ENCODE data around the gene ZNF222. TPM values are rescaled to one million over a fixed set of nuclear protein-coding genes. Genes with fewer than 3 reads are reported as not detected.

The ZNF222 gene
- total RNA-seq (10 to 100 TPM in 1 of 2 experiments, 1 to 10 TPM in 1; 7.9 to 11.4 TPM), polyA plus RNA-seq (1 to 10 TPM; 1.6 to 3.8 TPM)

DNA sequence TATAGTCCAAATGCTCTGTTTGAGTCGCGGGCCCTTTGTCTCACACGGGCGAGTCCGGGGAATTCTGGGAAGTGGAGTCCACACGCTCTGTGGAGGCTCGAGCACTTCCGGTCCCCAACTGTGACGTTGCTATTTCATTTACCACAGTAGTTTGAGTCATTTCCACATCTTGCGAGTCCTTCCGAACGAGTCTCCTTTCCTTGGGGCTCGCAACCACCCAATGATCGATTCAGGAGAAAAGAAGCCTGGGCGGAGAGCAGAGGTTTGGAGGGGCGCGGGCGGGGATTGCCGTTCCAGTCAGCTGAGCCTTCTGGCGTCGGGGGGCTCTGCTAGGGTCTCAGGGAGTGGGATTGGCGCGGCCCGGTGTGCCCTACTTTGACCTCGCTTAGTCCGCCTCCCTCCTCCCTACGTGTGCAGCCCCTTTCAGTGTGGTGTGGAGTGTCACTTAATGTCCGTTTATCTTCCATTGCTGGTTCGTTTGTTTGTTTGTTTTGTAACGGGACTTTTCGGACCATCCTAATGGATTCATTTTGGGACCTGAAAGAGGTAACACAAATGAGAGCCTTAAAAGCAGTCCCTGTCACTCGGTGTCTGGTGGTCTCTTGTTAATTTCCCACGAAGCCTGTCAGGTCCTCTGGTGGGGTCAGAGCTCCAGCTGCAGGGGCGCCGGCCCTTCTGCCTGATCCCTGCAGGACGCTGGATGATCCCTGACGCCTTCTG, at the start of gene ZNF222:
Gene ZNF222 (plus strand): TSS at position 163 of the 720 bp plus-strand sequence. CDS start 58 bp downstream, at position 221.
- CTCF ChIA-PET (ENCODE audit: partially characterized antibody), result interaction anchor here (0.9 to 1.2 kb wide), 2 partner anchors 26 to 70 kb away, joined by 3 read pairs; no protein-coding TSS in a partner anchor

GRCh38 chr19:43976732-43977131, 48.4 kb upstream of the ZNF222 start:
- no peaks in the 10 kb centered on the region for H3K4me1 Mint-ChIP-seq
- Histone ChIP-seq H3K27ac (ENCODE audit: low read depth, low read length) (no peak overlapping the region), H3K4me3 (ENCODE audit: low read length in 2 of 2) (no peak overlapping the region), H3K4me1 (ENCODE audit: insufficient read depth, low read length) (no peaks in the 10 kb centered on the region), H3K36me3 (ENCODE audit: insufficient read depth, low read length) (no peaks in the 10 kb centered on the region), H3K27me3 (ENCODE audit: insufficient read depth, low read length) (no peaks in the 10 kb centered on the region), H3K9me3 (ENCODE audit: control insufficient read depth in 1 of 2, low read length in 2 of 2) (no peaks in the 10 kb centered on the region)
- ChIA-PET POLR2A (ENCODE audit: partially characterized antibody) (no interaction called here), CTCF (ENCODE audit: partially characterized antibody) (no interaction called here)
- peaks cover 11 to 16% of the 10 kb centered on the region in 2 donors for H3K36me3 Mint-ChIP-seq
- DNase-seq, result no peak
- H3K27me3 Mint-ChIP-seq, result peaks cover 0 to 6% of the 10 kb centered on the region in 2 donors
- H3K27ac Mint-ChIP-seq, result no peak overlapping the region
- intact Hi-C loops (cut with micrococcal nuclease), result no loop called here
- H3K9me3 Mint-ChIP-seq, result peaks cover 0 to 67% (median 44%) of the 10 kb centered on the region in 8 donors
- no peak overlapping the region for H3K4me3 Mint-ChIP-seq

More for the DNA sequence above, at the start of gene ZNF222:
- H3K4me3 Mint-ChIP-seq, result peak within 1 kb of the TSS; percentile 90 to 100 (median 98)
- peak; percentile 66 to 84 (median 75) for DNase-seq
- peaks cover 51 to 57% of the 10 kb centered on the region in 2 donors for H3K36me3 Mint-ChIP-seq
- peaks cover 2 to 10% of the 10 kb centered on the region in 2 donors for H3K27me3 Mint-ChIP-seq
- Histone ChIP-seq H3K9me3 (ENCODE audit: control insufficient read depth in 1 of 2, low read length in 2 of 2) (peaks cover 0 to 3% of the 10 kb centered on the region in 2 donors), H3K4me3 (ENCODE audit: low read length in 2 of 2) (peak within 1 kb of the TSS; percentile 55 to 61), H3K27me3 (ENCODE audit: insufficient read depth, low read length) (no peaks in the 10 kb centered on the region), H3K27ac (ENCODE audit: low read depth, low read length) (peak within 1 kb of the TSS; percentile 40), H3K4me1 (ENCODE audit: insufficient read depth, low read length) (peaks cover 15% of the 10 kb centered on the region), H3K36me3 (ENCODE audit: insufficient read depth, low read length) (peaks cover 27% of the 10 kb centered on the region)
- H3K4me1 Mint-ChIP-seq, result peaks cover 17 to 31% (median 22%) of the 10 kb centered on the region in 4 donors
- POLR2A ChIA-PET (ENCODE audit: partially characterized antibody), result interaction anchor here (0.9 to 2.1 kb wide), 5 partner anchors 22 to 90 kb away, joined by 3 to 7 read pairs (median 5); partner anchors contain the start of genes ZNF221, ZNF230 and ZNF45
- intact Hi-C loops (cut with micrococcal nuclease), result loop anchor here (1.0 to 10.0 kb wide), 2 partner anchors 23 to 279 kb away; partner anchors contain the start of genes ZNF230 and ZNF235
- H3K9me3 Mint-ChIP-seq, result peaks cover 11 to 57% (median 49%) of the 10 kb centered on the region in 8 donors
- peak within 1 kb of the TSS; percentile 48 to 96 (median 95) for H3K27ac Mint-ChIP-seq

DNA sequence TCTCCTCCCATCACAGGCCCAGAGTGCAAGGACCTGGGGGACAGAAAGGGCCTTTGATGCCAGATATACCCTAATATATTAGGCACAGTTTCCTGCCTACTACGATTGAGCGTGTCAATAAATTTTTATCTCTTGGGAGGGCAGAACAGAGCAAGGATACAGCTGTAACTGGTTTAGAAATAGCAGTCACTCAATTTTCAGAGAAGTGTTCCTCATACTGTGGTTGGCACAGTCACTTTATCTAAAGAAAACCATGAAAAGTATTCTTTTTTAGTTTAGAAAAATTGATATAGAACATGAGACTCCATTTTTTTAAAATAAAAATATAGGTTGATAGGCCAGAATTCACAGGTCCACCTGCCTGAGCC, 41.7 kb upstream of the ZNF222 start:
- peaks cover 15 to 17% of the 10 kb centered on the region in 2 donors for H3K36me3 Mint-ChIP-seq
- peaks cover 8 to 12% (median 10%) of the 10 kb centered on the region in 4 donors for H3K4me1 Mint-ChIP-seq
- Histone ChIP-seq H3K36me3 (ENCODE audit: insufficient read depth, low read length) (no peaks in the 10 kb centered on the region), H3K4me1 (ENCODE audit: insufficient read depth, low read length) (peaks cover 14% of the 10 kb centered on the region), H3K4me3 (ENCODE audit: low read length in 2 of 2) (peak overlapping the region in 1 of 2 donors; percentile 90), H3K27ac (ENCODE audit: low read depth, low read length) (peak overlapping the region; percentile 58), H3K27me3 (ENCODE audit: insufficient read depth, low read length) (no peaks in the 10 kb centered on the region), H3K9me3 (ENCODE audit: control insufficient read depth in 1 of 2, low read length in 2 of 2) (no peaks in the 10 kb centered on the region)
- ChIA-PET POLR2A (ENCODE audit: partially characterized antibody) (interaction anchor here (1.0 to 1.3 kb wide), 2 partner anchors 32 to 48 kb away, joined by 3 to 6 read pairs; partner anchors contain the start of genes ZNF221 and ZNF45), CTCF (ENCODE audit: partially characterized antibody) (no interaction called here)
- no peak for DNase-seq
- intact Hi-C loops (cut with micrococcal nuclease), result no loop called here
- H3K9me3 Mint-ChIP-seq, result peaks cover 0 to 8% (median under 1%) of the 10 kb centered on the region in 8 donors
- no peaks in the 10 kb centered on the region for H3K27me3 Mint-ChIP-seq
- H3K4me3 Mint-ChIP-seq, result peak overlapping the region; percentile 69 to 99 (median 88)
- peak overlapping the region in 4 of 7 donors; percentile 21 to 95 (median 74) for H3K27ac Mint-ChIP-seq

DNA sequence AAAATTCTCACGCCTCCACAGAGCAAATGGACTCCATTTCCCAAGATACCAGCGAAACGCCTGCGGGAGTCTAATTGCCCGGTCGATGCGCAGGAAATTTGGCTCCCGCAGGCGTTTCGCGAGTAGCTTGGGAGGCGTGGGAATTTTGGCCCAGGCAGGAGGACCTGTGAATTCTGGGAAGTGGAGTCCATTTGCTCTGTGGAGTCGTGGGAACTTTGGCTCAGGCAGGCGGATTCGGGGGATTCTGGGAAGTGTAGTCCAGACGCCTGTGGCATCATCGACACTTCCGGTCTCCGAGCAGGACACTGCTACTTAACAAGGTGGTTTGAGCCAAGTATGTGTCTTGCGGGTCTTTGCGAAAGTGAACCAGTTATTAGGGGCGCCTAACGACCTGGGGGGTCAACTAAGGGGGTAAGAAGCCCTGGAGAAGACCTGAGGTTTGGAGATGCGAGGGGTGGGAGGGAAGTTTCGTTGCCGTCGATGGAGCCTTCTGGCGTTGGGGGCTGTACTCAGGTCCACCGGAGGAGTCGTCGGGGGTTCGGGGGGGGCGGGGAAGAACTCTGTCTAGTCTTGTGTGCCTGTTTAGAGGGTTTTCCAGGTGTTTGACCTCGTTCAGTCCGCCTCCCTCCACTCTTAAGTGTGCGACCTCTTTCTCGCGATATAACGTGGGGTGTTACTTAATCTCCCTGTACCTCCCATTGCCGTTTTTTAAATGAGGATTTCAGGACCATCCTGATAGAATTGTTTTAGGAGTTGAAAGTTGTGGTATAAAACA, 41.1 kb upstream of the ZNF222 start, which contains the start of gene ZNF155:
Gene ZNF155 (plus strand): TSS at position 277 of the 775 bp plus-strand sequence. CDS start 4,356 bp downstream, outside the sequence.
- H3K27ac ChIP-seq (ENCODE audit: low read depth, low read length), result peak within 1 kb of the TSS; percentile 58
- peak within 1 kb of the TSS; percentile 59 to 90 for H3K4me3 ChIP-seq (ENCODE audit: low read length in 2 of 2)
- ChIA-PET POLR2A (ENCODE audit: partially characterized antibody) (interaction anchor here (1.0 to 1.3 kb wide), 2 partner anchors 33 to 49 kb away, joined by 3 to 6 read pairs; partner anchors contain the start of genes ZNF221 and ZNF45), CTCF (ENCODE audit: partially characterized antibody) (no interaction called here)
- Mint-ChIP-seq H3K9me3 (peaks cover 0 to 4% (median under 1%) of the 10 kb centered on the region in 8 donors), H3K36me3 (peaks cover 20 to 23% of the 10 kb centered on the region in 2 donors), H3K27ac (peak within 1 kb of the TSS; percentile 74 to 98 (median 95)), H3K4me3 (peak within 1 kb of the TSS; percentile 92 to 99 (median 98)), H3K4me1 (peaks cover 8 to 12% (median 10%) of the 10 kb centered on the region in 4 donors), H3K27me3 (no peaks in the 10 kb centered on the region)
- peaks cover 14% of the 10 kb centered on the region for H3K4me1 ChIP-seq (ENCODE audit: insufficient read depth, low read length)
- DNase-seq, result peak; percentile 64 to 71 (median 68)
- no peaks in the 10 kb centered on the region for H3K9me3 ChIP-seq (ENCODE audit: control insufficient read depth in 1 of 2, low read length in 2 of 2)
- intact Hi-C loops (cut with micrococcal nuclease), result loop anchor here (1.0 to 2.0 kb wide), 2 partner anchors 18 to 49 kb away; partner anchors contain the start of genes ZNF230 and ZNF45
- peaks cover under 1% of the 10 kb centered on the region for H3K36me3 ChIP-seq (ENCODE audit: insufficient read depth, low read length)
- no peaks in the 10 kb centered on the region for H3K27me3 ChIP-seq (ENCODE audit: insufficient read depth, low read length)

- Mint-ChIP-seq H3K36me3 (peaks cover 26 to 28% of the 10 kb centered on the region in 2 donors), H3K27ac (peak overlapping the region; percentile 74 to 98 (median 95)), H3K4me1 (peaks cover 8 to 12% (median 10%) of the 10 kb centered on the region in 4 donors), H3K4me3 (peak overlapping the region; percentile 92 to 99 (median 98)), H3K9me3 (peaks cover 0 to 7% (median 1%) of the 10 kb centered on the region in 8 donors), H3K27me3 (no peaks in the 10 kb centered on the region)
- H3K36me3 ChIP-seq (ENCODE audit: insufficient read depth, low read length), result peaks cover 6% of the 10 kb centered on the region
- H3K4me3 ChIP-seq (ENCODE audit: low read length in 2 of 2), result peak overlapping the region; percentile 59 to 90
- no peaks in the 10 kb centered on the region for H3K27me3 ChIP-seq (ENCODE audit: insufficient read depth, low read length)
- no peaks in the 10 kb centered on the region for H3K9me3 ChIP-seq (ENCODE audit: control insufficient read depth in 1 of 2, low read length in 2 of 2)
- POLR2A ChIA-PET (ENCODE audit: partially characterized antibody), result no interaction called here
- intact Hi-C loops (cut with micrococcal nuclease), result loop anchor here (1.0 to 2.0 kb wide), 2 partner anchors 18 to 50 kb away; partner anchors contain the start of genes ZNF230 and ZNF45
- DNase-seq, result no peak
- H3K27ac ChIP-seq (ENCODE audit: low read depth, low read length), result peak overlapping the region; percentile 58
- peaks cover 14% of the 10 kb centered on the region for H3K4me1 ChIP-seq (ENCODE audit: insufficient read depth, low read length)
- CTCF ChIA-PET (ENCODE audit: partially characterized antibody), result no interaction called here
Measured at GRCh38 chr19:43984687-43985000, 40.5 kb upstream of the ZNF222 start.

DNA sequence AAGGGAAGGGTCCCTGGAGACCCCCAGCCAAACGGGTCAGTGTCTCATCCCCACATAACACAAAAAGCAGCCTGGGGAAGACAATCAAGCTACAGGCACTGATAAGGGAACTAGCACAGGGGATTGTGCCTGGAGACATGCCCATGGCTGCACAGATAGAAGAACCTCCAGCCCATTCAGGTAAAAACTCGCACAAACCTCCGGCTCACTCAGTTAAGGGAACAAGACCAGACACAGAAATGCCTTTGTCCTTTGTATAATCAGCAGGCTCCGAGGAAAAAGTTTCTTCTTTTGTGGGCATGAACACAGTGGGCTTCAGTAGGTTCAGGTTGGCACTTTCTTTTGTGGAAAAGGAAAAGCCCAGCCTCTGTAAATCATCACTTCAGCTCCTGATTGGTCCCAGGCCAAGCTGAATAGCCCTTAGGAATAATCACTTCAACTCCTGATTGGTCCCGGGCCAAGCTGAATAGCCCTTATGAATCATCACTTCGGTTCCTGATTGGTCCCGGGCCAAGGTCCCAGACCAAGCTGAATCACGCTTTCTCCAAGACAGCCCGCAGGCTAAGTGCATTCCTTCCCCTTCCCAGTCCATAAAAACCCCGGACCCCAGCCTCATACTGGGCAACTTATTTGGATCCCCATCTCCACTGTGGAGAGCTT, 27.4 kb upstream of the ZNF222 start:
- H3K36me3 ChIP-seq (ENCODE audit: insufficient read depth, low read length), result peaks cover 24% of the 10 kb centered on the region
- no peak overlapping the region for H3K4me3 ChIP-seq (ENCODE audit: low read length in 2 of 2)
- ChIA-PET POLR2A (ENCODE audit: partially characterized antibody) (no interaction called here), CTCF (ENCODE audit: partially characterized antibody) (no interaction called here)
- Mint-ChIP-seq H3K9me3 (peaks cover 5 to 46% (median 32%) of the 10 kb centered on the region in 8 donors), H3K27ac (no peak overlapping the region), H3K4me3 (no peak overlapping the region), H3K27me3 (no peaks in the 10 kb centered on the region), H3K36me3 (peaks cover 53 to 60% of the 10 kb centered on the region in 2 donors), H3K4me1 (peaks cover 7 to 12% (median 10%) of the 10 kb centered on the region in 4 donors)
- no peak for DNase-seq
- no peak overlapping the region for H3K27ac ChIP-seq (ENCODE audit: low read depth, low read length)
- H3K27me3 ChIP-seq (ENCODE audit: insufficient read depth, low read length), result no peaks in the 10 kb centered on the region
- H3K4me1 ChIP-seq (ENCODE audit: insufficient read depth, low read length), result peaks cover 7% of the 10 kb centered on the region
- intact Hi-C loops (cut with micrococcal nuclease), result no loop called here
- H3K9me3 ChIP-seq (ENCODE audit: control insufficient read depth in 1 of 2, low read length in 2 of 2), result peaks cover 0 to 5% of the 10 kb centered on the region in 2 donors

Measured in CD4-positive, alpha-beta memory T cell (primary cell).